Suprapubic skin (tissue), 4 donors: ENCODE results near the gene OTUB2. TPM values are rescaled to one million over a fixed set of nuclear protein-coding genes. Genes with fewer than 3 reads are reported as not detected.

ENCODE experiments used
- DNase-seq, 2 donors: peaks; one replicate each; pipeline ENCODE4 v3.0.0-alpha.2; 2019; ENCODE audit warnings: low spot score in 2 of 2
- H3K27ac ChIP-seq: fragments of 200-600 bp; sonication (generic); one replicate; pipeline ENCODE4 v1.5.1; 2019
- H3K27me3 ChIP-seq: fragments of 200-600 bp; sonication (generic); one replicate; pipeline ENCODE4 v1.5.1; 2019
- H3K36me3 ChIP-seq: fragments of 200-600 bp; sonication (generic); one replicate; pipeline ENCODE4 v1.5.1; 2019
- H3K4me1 ChIP-seq: fragments of 200-600 bp; sonication (generic); one replicate; pipeline ENCODE4 v1.5.1; 2019
- H3K4me3 ChIP-seq: fragments of 200-600 bp; sonication (generic); one replicate; pipeline ENCODE4 v1.5.1; 2019; ENCODE audit warnings: mild to moderate bottlenecking
- H3K9me3 ChIP-seq: fragments of 200-600 bp; sonication (generic); one replicate; pipeline ENCODE4 v1.5.1; 2019
- CTCF ChIP-seq, 2 donors: fragments of 200-600 bp in 1 of 2; fragments of 450-650 bp in 1 of 2; sonication (generic) in 1 of 2; IDR thresholded peaks; one replicate each; pipeline ENCODE4 v1.5.1; 2016 to 2019; ENCODE audit warnings: antibody characterized with exemption in 2 of 2, mild to moderate bottlenecking in 1 of 2, moderate library complexity in 1 of 2
- EP300 ChIP-seq: sonication (generic); formaldehyde crosslinking; IDR thresholded peaks from one replicate; pipeline ENCODE4 v1.6.1; 2017; ENCODE audit warnings: antibody characterized with exemption
- POLR2A ChIP-seq, 2 donors: fragments of 450-650 bp; IDR thresholded peaks; one replicate each; pipeline ENCODE4 v1.6.1; 2017; ENCODE audit warnings: antibody characterized with exemption in 2 of 2, mild to moderate bottlenecking in 2 of 2, moderate library complexity in 2 of 2
- POLR2AphosphoS5 ChIP-seq, 3 donors: sonication (generic); formaldehyde crosslinking; IDR thresholded peaks; one replicate each; pipeline ENCODE4 v1.6.1; 2017; ENCODE audit warnings: antibody characterized with exemption in 3 of 3
- WGBS: methylation state at CpG from one replicate; pipeline ENCODE4 v1.1.5; 2018; 5-methylcytosine and 5-hydroxymethylcytosine counted together
- total RNA-seq, 4 donors: library from RNA; depleted of rRNA; stranded (reverse); fragments of >200 nt; gene quantifications; one replicate each; pipeline ENCODE4 v1.1.0, GENCODE V29; 2016

The OTUB2 gene
- total RNA-seq, 4 donors from 2014 or later = 7.2 to 35.5 (median 14.3) TPM

- Histone ChIP-seq H3K36me3 (no peaks in the 10 kb centered on the region), H3K27me3 (peaks cover 5% of the 10 kb centered on the region), H3K27ac (no peak overlapping the region), H3K9me3 (no peaks in the 10 kb centered on the region), H3K4me1 (peaks cover 10% of the 10 kb centered on the region), H3K4me3 (no peak overlapping the region)
- no peak for TF ChIP-seq POLR2A (IDR thresholded peaks at IDR 0.05)
- no peak for TF ChIP-seq CTCF (IDR thresholded peaks at IDR 0.05)
- no peak for TF ChIP-seq POLR2AphosphoS5 (IDR thresholded peaks at IDR 0.05)
- TF ChIP-seq EP300 = no peak
- no peak for DNase-seq
- 93% methylated on average over 10 of the region's 10 CpGs for WGBS
Measured at GRCh38 chr14:93991212-93991611, 34.9 kb upstream of the OTUB2 start.

DNA sequence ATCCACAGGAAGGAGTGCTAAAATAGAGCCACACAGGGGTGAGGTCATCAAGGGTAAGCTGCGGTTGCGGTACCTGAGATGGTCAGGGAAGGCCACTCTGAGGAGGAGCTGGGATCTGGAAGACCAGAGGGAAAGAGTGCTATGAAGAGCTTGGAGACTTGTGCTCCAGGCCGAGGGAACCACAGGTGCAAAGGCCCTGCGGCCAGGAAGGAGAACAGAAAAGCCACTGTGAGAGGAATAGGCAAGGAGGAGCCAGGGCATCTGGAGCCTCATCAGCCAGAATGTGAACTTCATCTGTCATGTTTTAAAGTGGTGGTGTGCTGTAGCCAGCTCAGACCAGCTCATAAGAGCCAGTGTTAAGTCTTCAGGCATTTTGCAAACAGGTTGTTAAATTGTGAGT lies 34.5 kb upstream of the OTUB2 start:
- no peak overlapping the region for H3K27ac ChIP-seq
- H3K27me3 ChIP-seq = peaks cover 9% of the 10 kb centered on the region
- 95% methylated on average over 4 of the region's 4 CpGs for WGBS
- no peak for TF ChIP-seq POLR2A (IDR thresholded peaks at IDR 0.05)
- TF ChIP-seq CTCF (IDR thresholded peaks at IDR 0.05) = no peak
- TF ChIP-seq POLR2AphosphoS5 (IDR thresholded peaks at IDR 0.05) = no peak
- no peak for TF ChIP-seq EP300
- H3K4me3 ChIP-seq = no peak overlapping the region
- H3K36me3 ChIP-seq = no peaks in the 10 kb centered on the region
- peaks cover 10% of the 10 kb centered on the region for H3K4me1 ChIP-seq
- H3K9me3 ChIP-seq = no peaks in the 10 kb centered on the region
- no peak for DNase-seq

GRCh38 chr14:93993382-93993781 lies 32.8 kb upstream of the OTUB2 start:
- H3K27me3 ChIP-seq = peaks cover 16% of the 10 kb centered on the region
- no peak overlapping the region for H3K4me3 ChIP-seq
- 88% methylated on average over 4 of the region's 6 CpGs for WGBS
- H3K9me3 ChIP-seq = no peaks in the 10 kb centered on the region
- peaks cover 10% of the 10 kb centered on the region for H3K4me1 ChIP-seq
- H3K27ac ChIP-seq = no peak overlapping the region
- DNase-seq = no peak
- TF ChIP-seq POLR2A (IDR thresholded peaks at IDR 0.05) (no peak), EP300 (no peak), POLR2AphosphoS5 (IDR thresholded peaks at IDR 0.05) (no peak), CTCF (IDR thresholded peaks at IDR 0.05) (no peak)
- no peaks in the 10 kb centered on the region for H3K36me3 ChIP-seq

DNA sequence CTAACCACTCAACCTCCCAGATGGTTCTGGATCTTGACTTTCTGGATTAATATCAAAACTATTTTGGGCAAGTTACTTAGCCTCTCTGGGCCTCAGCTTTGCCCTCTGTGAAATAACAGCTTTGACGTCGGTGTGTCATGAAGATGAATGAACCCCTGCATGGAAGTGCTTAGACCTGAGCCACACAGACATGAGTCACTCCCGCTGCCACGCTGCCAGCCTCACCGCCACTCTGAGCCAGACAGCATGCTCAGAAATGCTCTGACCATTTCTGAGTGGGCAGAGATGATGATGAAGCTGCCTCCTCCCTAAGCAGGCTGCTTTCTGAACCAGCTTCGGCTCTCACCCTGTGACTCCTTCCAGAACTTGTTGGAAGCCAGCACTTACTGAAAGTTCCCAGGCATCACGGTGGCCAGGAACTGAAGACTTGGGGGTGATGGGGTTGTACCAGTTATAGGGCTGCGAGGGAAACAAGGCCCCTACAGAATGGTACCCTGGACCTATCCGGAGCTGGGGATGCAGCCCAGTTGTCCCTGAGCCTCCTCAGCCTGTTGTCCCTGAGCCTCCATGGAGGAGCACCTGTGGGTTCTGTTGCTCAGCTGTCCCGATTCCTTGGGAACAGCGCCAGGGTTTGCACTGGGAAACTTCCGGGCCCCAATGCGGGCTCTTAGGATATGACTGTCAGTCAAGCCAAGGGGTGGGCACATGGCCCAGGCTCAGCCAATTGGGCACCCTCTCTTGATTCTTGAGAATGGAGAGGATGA lies 31.0 kb upstream of the OTUB2 start:
- Histone ChIP-seq H3K4me3 (no peak overlapping the region), H3K36me3 (no peaks in the 10 kb centered on the region), H3K4me1 (peaks cover 10% of the 10 kb centered on the region), H3K27me3 (peaks cover 16% of the 10 kb centered on the region), H3K27ac (no peak overlapping the region), H3K9me3 (no peaks in the 10 kb centered on the region)
- WGBS = 22% methylated on average over 10 of the region's 13 CpGs
- no peak for TF ChIP-seq POLR2A (IDR thresholded peaks at IDR 0.05)
- TF ChIP-seq EP300 = no peak
- TF ChIP-seq POLR2AphosphoS5 (IDR thresholded peaks at IDR 0.05) = no peak
- TF ChIP-seq CTCF (IDR thresholded peaks at IDR 0.05) = no peak
- no peak for DNase-seq

GRCh38 chr14:93996130-93996695 lies 29.9 kb upstream of the OTUB2 start:
- WGBS = 62% methylated on average over 7 of the region's 8 CpGs
- peaks cover 18% of the 10 kb centered on the region for H3K27me3 ChIP-seq
- H3K36me3 ChIP-seq = no peaks in the 10 kb centered on the region
- DNase-seq = no peak
- H3K9me3 ChIP-seq = no peaks in the 10 kb centered on the region
- H3K4me3 ChIP-seq = no peak overlapping the region
- peaks cover 13% of the 10 kb centered on the region for H3K4me1 ChIP-seq
- no peak overlapping the region for H3K27ac ChIP-seq
- TF ChIP-seq EP300 = no peak
- TF ChIP-seq CTCF (IDR thresholded peaks at IDR 0.05) = no peak
- TF ChIP-seq POLR2AphosphoS5 (IDR thresholded peaks at IDR 0.05) = no peak
- TF ChIP-seq POLR2A (IDR thresholded peaks at IDR 0.05) = no peak
